ENCODE data around the gene NUDC. TPM values are rescaled to one million over a fixed set of nuclear protein-coding genes. Genes with fewer than 3 reads are reported as not detected.

The NUDC gene
- total and polyA plus RNA-seq, 2 of the 13 experiments (the other 11 are each of a cell fraction or from before 2014, with no cell fraction given), result 34.7 to 104 TPM

DNA sequence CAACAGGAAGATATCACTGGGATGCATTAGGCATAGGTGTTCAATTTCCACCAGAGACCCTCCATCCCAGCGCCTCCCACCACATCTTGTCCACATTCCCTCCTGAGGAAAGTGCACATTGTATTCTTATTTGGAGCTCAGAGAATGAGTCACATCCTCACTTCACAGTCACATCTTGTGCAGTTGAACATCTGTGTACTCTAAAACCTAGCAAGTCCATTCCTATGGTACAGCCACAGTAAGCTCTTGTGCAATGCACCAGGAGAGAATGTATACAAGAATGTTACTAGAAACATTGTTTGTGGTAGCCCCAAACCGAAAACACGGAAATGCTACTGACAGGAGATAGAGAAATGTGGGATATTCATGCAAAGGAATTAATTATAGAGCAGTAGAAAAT is 40.3 kb downstream of the NUDC start (continued):
- TF ChIP-seq, protein P1, sequence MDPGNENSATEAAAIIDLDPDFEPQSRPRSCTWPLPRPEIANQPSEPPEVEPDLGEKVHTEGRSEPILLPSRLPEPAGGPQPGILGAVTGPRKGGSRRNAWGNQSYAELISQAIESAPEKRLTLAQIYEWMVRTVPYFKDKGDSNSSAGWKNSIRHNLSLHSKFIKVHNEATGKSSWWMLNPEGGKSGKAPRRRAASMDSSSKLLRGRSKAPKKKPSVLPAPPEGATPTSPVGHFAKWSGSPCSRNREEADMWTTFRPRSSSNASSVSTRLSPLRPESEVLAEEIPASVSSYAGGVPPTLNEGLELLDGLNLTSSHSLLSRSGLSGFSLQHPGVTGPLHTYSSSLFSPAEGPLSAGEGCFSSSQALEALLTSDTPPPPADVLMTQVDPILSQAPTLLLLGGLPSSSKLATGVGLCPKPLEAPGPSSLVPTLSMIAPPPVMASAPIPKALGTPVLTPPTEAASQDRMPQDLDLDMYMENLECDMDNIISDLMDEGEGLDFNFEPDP (CRISPR knock-in tag; conservative IDR thresholded peaks at IDR 0.05), result no peak
- TF ChIP-seq PRDM15 (CRISPR knock-in tag; IDR thresholded peaks at IDR 0.05) (peak; percentile 76; the same call in 1 of the 2 replicates), ZFP91 (CRISPR knock-in tag; IDR thresholded peaks at IDR 0.05; ENCODE audit: borderline replicate concordance) (no peak), KLF15 (CRISPR knock-in tag; IDR thresholded peaks at IDR 0.05; ENCODE audit: borderline replicate concordance) (no peak), ZNF501 (CRISPR knock-in tag; IDR thresholded peaks at IDR 0.05) (no peak), ZFP37 (CRISPR knock-in tag; IDR thresholded peaks at IDR 0.05; ENCODE audit: borderline replicate concordance) (0 out of 2 replicates have a peak, but pooled peaks have one; percentile 41), GLI4 (CRISPR knock-in tag; IDR thresholded peaks at IDR 0.05; ENCODE audit: borderline replicate concordance) (no peak), SMYD3 (CRISPR knock-in tag; IDR thresholded peaks at IDR 0.05) (peak; percentile 57; the same call in 1 of the 2 replicates), ELF1 (CRISPR knock-in tag; IDR thresholded peaks at IDR 0.05) (peak; percentile 67), ZNF430 (CRISPR knock-in tag; IDR thresholded peaks at IDR 0.05) (no peak), KLF11 (CRISPR knock-in tag; IDR thresholded peaks at IDR 0.05) (no peak), HNRNPLL (IDR thresholded peaks at IDR 0.05; ENCODE audit: low read depth, low read length, poor library complexity, severe bottlenecking) (no peak), ZSCAN21 (CRISPR knock-in tag; IDR thresholded peaks at IDR 0.05; ENCODE audit: borderline replicate concordance) (no peak), HNF4A (CRISPR knock-in tag; IDR thresholded peaks at IDR 0.05) (peak; percentile 56)
- TF ChIP-seq, protein P2, sequence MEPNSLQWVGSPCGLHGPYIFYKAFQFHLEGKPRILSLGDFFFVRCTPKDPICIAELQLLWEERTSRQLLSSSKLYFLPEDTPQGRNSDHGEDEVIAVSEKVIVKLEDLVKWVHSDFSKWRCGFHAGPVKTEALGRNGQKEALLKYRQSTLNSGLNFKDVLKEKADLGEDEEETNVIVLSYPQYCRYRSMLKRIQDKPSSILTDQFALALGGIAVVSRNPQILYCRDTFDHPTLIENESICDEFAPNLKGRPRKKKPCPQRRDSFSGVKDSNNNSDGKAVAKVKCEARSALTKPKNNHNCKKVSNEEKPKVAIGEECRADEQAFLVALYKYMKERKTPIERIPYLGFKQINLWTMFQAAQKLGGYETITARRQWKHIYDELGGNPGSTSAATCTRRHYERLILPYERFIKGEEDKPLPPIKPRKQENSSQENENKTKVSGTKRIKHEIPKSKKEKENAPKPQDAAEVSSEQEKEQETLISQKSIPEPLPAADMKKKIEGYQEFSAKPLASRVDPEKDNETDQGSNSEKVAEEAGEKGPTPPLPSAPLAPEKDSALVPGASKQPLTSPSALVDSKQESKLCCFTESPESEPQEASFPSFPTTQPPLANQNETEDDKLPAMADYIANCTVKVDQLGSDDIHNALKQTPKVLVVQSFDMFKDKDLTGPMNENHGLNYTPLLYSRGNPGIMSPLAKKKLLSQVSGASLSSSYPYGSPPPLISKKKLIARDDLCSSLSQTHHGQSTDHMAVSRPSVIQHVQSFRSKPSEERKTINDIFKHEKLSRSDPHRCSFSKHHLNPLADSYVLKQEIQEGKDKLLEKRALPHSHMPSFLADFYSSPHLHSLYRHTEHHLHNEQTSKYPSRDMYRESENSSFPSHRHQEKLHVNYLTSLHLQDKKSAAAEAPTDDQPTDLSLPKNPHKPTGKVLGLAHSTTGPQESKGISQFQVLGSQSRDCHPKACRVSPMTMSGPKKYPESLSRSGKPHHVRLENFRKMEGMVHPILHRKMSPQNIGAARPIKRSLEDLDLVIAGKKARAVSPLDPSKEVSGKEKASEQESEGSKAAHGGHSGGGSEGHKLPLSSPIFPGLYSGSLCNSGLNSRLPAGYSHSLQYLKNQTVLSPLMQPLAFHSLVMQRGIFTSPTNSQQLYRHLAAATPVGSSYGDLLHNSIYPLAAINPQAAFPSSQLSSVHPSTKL (CRISPR knock-in tag; IDR thresholded peaks at IDR 0.05), result peak; percentile 93
- TF ChIP-seq, protein P3, sequence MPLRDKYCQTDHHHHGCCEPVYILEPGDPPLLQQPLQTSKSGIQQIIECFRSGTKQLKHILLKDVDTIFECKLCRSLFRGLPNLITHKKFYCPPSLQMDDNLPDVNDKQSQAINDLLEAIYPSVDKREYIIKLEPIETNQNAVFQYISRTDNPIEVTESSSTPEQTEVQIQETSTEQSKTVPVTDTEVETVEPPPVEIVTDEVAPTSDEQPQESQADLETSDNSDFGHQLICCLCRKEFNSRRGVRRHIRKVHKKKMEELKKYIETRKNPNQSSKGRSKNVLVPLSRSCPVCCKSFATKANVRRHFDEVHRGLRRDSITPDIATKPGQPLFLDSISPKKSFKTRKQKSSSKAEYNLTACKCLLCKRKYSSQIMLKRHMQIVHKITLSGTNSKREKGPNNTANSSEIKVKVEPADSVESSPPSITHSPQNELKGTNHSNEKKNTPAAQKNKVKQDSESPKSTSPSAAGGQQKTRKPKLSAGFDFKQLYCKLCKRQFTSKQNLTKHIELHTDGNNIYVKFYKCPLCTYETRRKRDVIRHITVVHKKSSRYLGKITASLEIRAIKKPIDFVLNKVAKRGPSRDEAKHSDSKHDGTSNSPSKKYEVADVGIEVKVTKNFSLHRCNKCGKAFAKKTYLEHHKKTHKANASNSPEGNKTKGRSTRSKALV (CRISPR knock-in tag; IDR thresholded peaks at IDR 0.05), result peak; percentile 56; the same call in 1 of the 2 replicates

Data from HepG2 (cell line).